ENCODE results near the gene MRGPRX2. TPM values are rescaled to one million over a fixed set of nuclear protein-coding genes. Genes with fewer than 3 reads are reported as not detected.

The MRGPRX2 gene
- total RNA-seq, 5 donors from 2014 or later (not counting 1 experiment from before 2014, with no cell fraction given), result not detected

- no peaks in the 10 kb centered on the region for H3K4me1 ChIP-seq (ENCODE audit: control insufficient read depth in 1 of 2, extremely low read depth in 1 of 2, insufficient read depth in 2 of 2, low read length in 2 of 2)
- H3K27ac ChIP-seq (ENCODE audit: low read length), result no peak overlapping the region
- H3K4me3 ChIP-seq (ENCODE audit: control insufficient read depth in 1 of 2, extremely low read depth in 1 of 2, low read length in 1 of 2), result no peak overlapping the region
- Mint-ChIP-seq H3K4me3 (no peak overlapping the region), H3K4me1 (no peaks in the 10 kb centered on the region), H3K27me3 (peaks cover 22 to 26% of the 10 kb centered on the region in 2 donors), H3K9me3 (peaks cover 0 to 5% (median 4%) of the 10 kb centered on the region in 3 donors), H3K36me3 (no peaks in the 10 kb centered on the region), H3K27ac (no peak overlapping the region)
- H3K27me3 ChIP-seq (replicated peaks in 1 of 2; ENCODE audit: control insufficient read depth in 2 of 2, extremely low read depth in 1 of 2, insufficient read depth in 2 of 2, low read length in 1 of 2), result no peaks in the 10 kb centered on the region
- ATAC-seq (replicated peaks in 1 of 4) (no peak), DNase-seq (no peak)
- H3K36me3 ChIP-seq (ENCODE audit: control insufficient read depth in 2 of 2, extremely low read depth in 1 of 2, insufficient read depth in 1 of 2, low read length in 1 of 2), result no peaks in the 10 kb centered on the region
- ChIA-PET CTCF (no interaction called here), POLR2A (no interaction called here)
- H3K9me3 ChIP-seq, result no peaks in the 10 kb centered on the region
- no CpG with 5 or more reads among the region's 4 CpGs for WGBS (ENCODE audit: insufficient coverage)
Observed at GRCh38 chr11:19100885-19101284, 40.4 kb upstream of the MRGPRX2 start.

GRCh38 chr11:19099093-19099492 lies 38.6 kb upstream of the MRGPRX2 start:
- no peak overlapping the region for H3K27ac ChIP-seq (ENCODE audit: low read length)
- Mint-ChIP-seq H3K36me3 (no peaks in the 10 kb centered on the region), H3K27ac (no peak overlapping the region), H3K27me3 (peaks cover 20 to 29% of the 10 kb centered on the region in 2 donors), H3K9me3 (peaks cover 0 to 5% (median 4%) of the 10 kb centered on the region in 3 donors), H3K4me1 (no peaks in the 10 kb centered on the region), H3K4me3 (no peak overlapping the region)
- no peak for DNase-seq
- CTCF ChIA-PET, result no interaction called here
- no peaks in the 10 kb centered on the region for H3K27me3 ChIP-seq (replicated peaks in 1 of 2; ENCODE audit: control insufficient read depth in 2 of 2, extremely low read depth in 1 of 2, insufficient read depth in 2 of 2, low read length in 1 of 2)
- no peaks in the 10 kb centered on the region for H3K36me3 ChIP-seq (ENCODE audit: control insufficient read depth in 2 of 2, extremely low read depth in 1 of 2, insufficient read depth in 1 of 2, low read length in 1 of 2)
- WGBS (ENCODE audit: insufficient coverage), result 73% methylated on average over 3 of the region's 3 CpGs
- no peaks in the 10 kb centered on the region for H3K4me1 ChIP-seq (ENCODE audit: control insufficient read depth in 1 of 2, extremely low read depth in 1 of 2, insufficient read depth in 2 of 2, low read length in 2 of 2)
- H3K9me3 ChIP-seq, result no peaks in the 10 kb centered on the region
- H3K4me3 ChIP-seq (ENCODE audit: control insufficient read depth in 1 of 2, extremely low read depth in 1 of 2, low read length in 1 of 2), result no peak overlapping the region
- POLR2A ChIA-PET, result no interaction called here
- no peak for ATAC-seq (replicated peaks in 1 of 4)

- CTCF ChIA-PET, result interaction anchor here in 1 of 2 donors (0.6 kb wide), 1 partner anchor 17 kb away, joined by 3 read pairs; no protein-coding TSS in a partner anchor
Observed at GRCh38 chr11:19094859-19095258, 34.3 kb upstream of the MRGPRX2 start.

GRCh38 chr11:19093976-19094375 lies 33.5 kb upstream of the MRGPRX2 start:
- Mint-ChIP-seq H3K36me3 (no peaks in the 10 kb centered on the region), H3K4me1 (no peaks in the 10 kb centered on the region), H3K27me3 (peaks cover 49 to 57% of the 10 kb centered on the region in 2 donors), H3K4me3 (no peak overlapping the region), H3K9me3 (no peaks in the 10 kb centered on the region), H3K27ac (no peak overlapping the region)
- Histone ChIP-seq H3K36me3 (ENCODE audit: control insufficient read depth in 2 of 2, extremely low read depth in 1 of 2, insufficient read depth in 1 of 2, low read length in 1 of 2) (no peaks in the 10 kb centered on the region), H3K4me3 (ENCODE audit: control insufficient read depth in 1 of 2, extremely low read depth in 1 of 2, low read length in 1 of 2) (no peak overlapping the region), H3K27me3 (replicated peaks in 1 of 2; ENCODE audit: control insufficient read depth in 2 of 2, extremely low read depth in 1 of 2, insufficient read depth in 2 of 2, low read length in 1 of 2) (peaks cover 0 to 4% of the 10 kb centered on the region in 2 experiments), H3K27ac (ENCODE audit: low read length) (no peak overlapping the region), H3K4me1 (ENCODE audit: control insufficient read depth in 1 of 2, extremely low read depth in 1 of 2, insufficient read depth in 2 of 2, low read length in 2 of 2) (no peaks in the 10 kb centered on the region), H3K9me3 (no peaks in the 10 kb centered on the region)
- no peak for ATAC-seq (replicated peaks in 1 of 4)
- whole genome bisulfite sequencing (ENCODE audit: insufficient coverage), result no CpG with 5 or more reads among the region's 4 CpGs
- POLR2A ChIA-PET, result no interaction called here
- no peak for DNase-seq
- CTCF ChIA-PET, result interaction anchor here in 1 of 2 donors (0.5 kb wide), 1 partner anchor 36 kb away, joined by 3 read pairs; no protein-coding TSS in a partner anchor

More at GRCh38 chr11:19094859-19095258, 34.3 kb upstream of the MRGPRX2 start:
- peaks cover 43 to 56% of the 10 kb centered on the region in 2 donors for H3K27me3 Mint-ChIP-seq
- H3K9me3 Mint-ChIP-seq, result no peaks in the 10 kb centered on the region
- H3K27me3 ChIP-seq (replicated peaks in 1 of 2; ENCODE audit: control insufficient read depth in 2 of 2, extremely low read depth in 1 of 2, insufficient read depth in 2 of 2, low read length in 1 of 2), result peaks cover 0 to 4% of the 10 kb centered on the region in 2 experiments
- H3K27ac ChIP-seq (ENCODE audit: low read length), result no peak overlapping the region
- POLR2A ChIA-PET, result no interaction called here
- H3K36me3 Mint-ChIP-seq, result no peaks in the 10 kb centered on the region
- ATAC-seq (replicated peaks in 1 of 4) (no peak), DNase-seq (no peak)
- H3K27ac Mint-ChIP-seq, result no peak overlapping the region
- H3K4me3 Mint-ChIP-seq, result no peak overlapping the region
- H3K4me1 Mint-ChIP-seq, result no peaks in the 10 kb centered on the region
- H3K4me3 ChIP-seq (ENCODE audit: control insufficient read depth in 1 of 2, extremely low read depth in 1 of 2, low read length in 1 of 2), result no peak overlapping the region
- no peaks in the 10 kb centered on the region for H3K36me3 ChIP-seq (ENCODE audit: control insufficient read depth in 2 of 2, extremely low read depth in 1 of 2, insufficient read depth in 1 of 2, low read length in 1 of 2)
- WGBS (ENCODE audit: insufficient coverage), result no CpG with 5 or more reads among the region's 2 CpGs
- H3K4me1 ChIP-seq (ENCODE audit: control insufficient read depth in 1 of 2, extremely low read depth in 1 of 2, insufficient read depth in 2 of 2, low read length in 2 of 2), result no peaks in the 10 kb centered on the region
- no peaks in the 10 kb centered on the region for H3K9me3 ChIP-seq

GRCh38 chr11:19092850-19093249 lies 32.3 kb upstream of the MRGPRX2 start:
- Mint-ChIP-seq H3K4me3 (no peak overlapping the region), H3K4me1 (no peaks in the 10 kb centered on the region), H3K27me3 (peaks cover 45 to 53% of the 10 kb centered on the region in 2 donors), H3K27ac (no peak overlapping the region), H3K36me3 (no peaks in the 10 kb centered on the region), H3K9me3 (no peaks in the 10 kb centered on the region)
- ATAC-seq (replicated peaks in 1 of 4) (no peak), DNase-seq (no peak)
- WGBS (ENCODE audit: insufficient coverage), result no CpG with 5 or more reads among the region's 2 CpGs
- H3K36me3 ChIP-seq (ENCODE audit: control insufficient read depth in 2 of 2, extremely low read depth in 1 of 2, insufficient read depth in 1 of 2, low read length in 1 of 2), result no peaks in the 10 kb centered on the region
- no peaks in the 10 kb centered on the region for H3K4me1 ChIP-seq (ENCODE audit: control insufficient read depth in 1 of 2, extremely low read depth in 1 of 2, insufficient read depth in 2 of 2, low read length in 2 of 2)
- no peak overlapping the region for H3K27ac ChIP-seq (ENCODE audit: low read length)
- no peaks in the 10 kb centered on the region for H3K9me3 ChIP-seq
- peaks cover 0 to 4% of the 10 kb centered on the region in 2 experiments for H3K27me3 ChIP-seq (replicated peaks in 1 of 2; ENCODE audit: control insufficient read depth in 2 of 2, extremely low read depth in 1 of 2, insufficient read depth in 2 of 2, low read length in 1 of 2)
- POLR2A ChIA-PET, result no interaction called here
- CTCF ChIA-PET, result interaction anchor here in 1 of 2 donors (1.2 kb wide), 1 partner anchor 16 kb away, joined by 3 read pairs; no protein-coding TSS in a partner anchor
- H3K4me3 ChIP-seq (ENCODE audit: control insufficient read depth in 1 of 2, extremely low read depth in 1 of 2, low read length in 1 of 2), result no peak overlapping the region

GRCh38 chr11:19092342-19092741 lies 31.8 kb upstream of the MRGPRX2 start:
- H3K4me1 ChIP-seq (ENCODE audit: control insufficient read depth in 1 of 2, extremely low read depth in 1 of 2, insufficient read depth in 2 of 2, low read length in 2 of 2), result no peaks in the 10 kb centered on the region
- H3K36me3 Mint-ChIP-seq, result no peaks in the 10 kb centered on the region
- 83% methylated on average over 1 of the region's 3 CpGs for WGBS (ENCODE audit: insufficient coverage)
- no peaks in the 10 kb centered on the region for H3K9me3 ChIP-seq
- H3K4me3 Mint-ChIP-seq, result no peak overlapping the region
- H3K27ac Mint-ChIP-seq, result no peak overlapping the region
- no peaks in the 10 kb centered on the region for H3K4me1 Mint-ChIP-seq
- H3K4me3 ChIP-seq (ENCODE audit: control insufficient read depth in 1 of 2, extremely low read depth in 1 of 2, low read length in 1 of 2), result no peak overlapping the region
- ChIA-PET POLR2A (interaction anchor here in 1 of 2 donors (0.6 kb wide), 1 partner anchor 24 kb away, joined by 4 read pairs; no protein-coding TSS in a partner anchor), CTCF (interaction anchor here in 1 of 2 donors (0.6 to 1.2 kb wide), 2 partner anchors 16 to 323 kb away, joined by 3 read pairs; no protein-coding TSS in a partner anchor)
- H3K27ac ChIP-seq (ENCODE audit: low read length), result no peak overlapping the region
- no peak for ATAC-seq (replicated peaks in 1 of 4)
- no peaks in the 10 kb centered on the region for H3K36me3 ChIP-seq (ENCODE audit: control insufficient read depth in 2 of 2, extremely low read depth in 1 of 2, insufficient read depth in 1 of 2, low read length in 1 of 2)
- no peaks in the 10 kb centered on the region for H3K9me3 Mint-ChIP-seq
- H3K27me3 Mint-ChIP-seq, result peaks cover 41 to 48% of the 10 kb centered on the region in 2 donors
- DNase-seq, result no peak
- peaks cover 0 to 4% of the 10 kb centered on the region in 2 experiments for H3K27me3 ChIP-seq (replicated peaks in 1 of 2; ENCODE audit: control insufficient read depth in 2 of 2, extremely low read depth in 1 of 2, insufficient read depth in 2 of 2, low read length in 1 of 2)

Measured in T-cell (primary cell).